HG03108 (cell line): Measurements from ENCODE around the gene SSX5.
"Not testable (repeated sequence)": the region's sequence is repeated elsewhere in the genome, so short reads cannot be mapped to it uniquely, and the experiment has no call there.

Source experiments
- ATAC-seq: cut with Tn5 transposase; IDR thresholded peaks from one replicate; pipeline ENCODE4 v1.9.1; 2021; ENCODE audit warnings: moderate library complexity; ENCODE audit not compliant: unreplicated experiment

The SSX5 gene, protein sequence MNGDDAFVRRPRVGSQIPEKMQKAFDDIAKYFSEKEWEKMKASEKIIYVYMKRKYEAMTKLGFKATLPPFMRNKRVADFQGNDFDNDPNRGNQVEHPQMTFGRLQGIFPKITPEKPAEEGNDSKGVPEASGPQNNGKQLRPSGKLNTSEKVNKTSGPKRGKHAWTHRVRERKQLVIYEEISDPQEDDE

DNA sequence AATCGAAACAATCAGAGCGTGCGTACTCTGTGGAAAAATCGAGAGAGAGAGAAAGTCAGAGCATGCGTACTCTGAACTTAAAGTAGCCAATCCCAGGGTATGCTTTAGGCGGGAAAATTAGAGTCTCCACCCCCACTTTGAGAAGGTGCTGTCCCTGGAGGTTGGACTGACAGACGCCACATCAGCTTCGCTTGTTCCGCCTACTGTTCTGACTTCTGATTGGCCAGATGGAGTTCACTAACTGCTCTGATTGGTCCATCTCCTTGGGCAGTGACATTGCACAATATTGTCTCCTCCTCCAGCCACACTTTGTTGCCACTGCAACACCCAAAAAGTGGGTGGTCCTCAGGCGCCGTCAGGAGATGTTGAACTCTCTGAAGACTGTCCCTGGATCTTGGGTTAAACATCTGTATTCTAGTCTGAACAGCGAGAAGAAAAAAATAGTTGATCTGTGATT is at the start of gene SSX5:
Gene SSX5 (minus strand): TSS at position 51 of the 457 bp plus-strand sequence. CDS start 1,437 bp downstream, outside the sequence.
- no peak for ATAC-seq

DNA sequence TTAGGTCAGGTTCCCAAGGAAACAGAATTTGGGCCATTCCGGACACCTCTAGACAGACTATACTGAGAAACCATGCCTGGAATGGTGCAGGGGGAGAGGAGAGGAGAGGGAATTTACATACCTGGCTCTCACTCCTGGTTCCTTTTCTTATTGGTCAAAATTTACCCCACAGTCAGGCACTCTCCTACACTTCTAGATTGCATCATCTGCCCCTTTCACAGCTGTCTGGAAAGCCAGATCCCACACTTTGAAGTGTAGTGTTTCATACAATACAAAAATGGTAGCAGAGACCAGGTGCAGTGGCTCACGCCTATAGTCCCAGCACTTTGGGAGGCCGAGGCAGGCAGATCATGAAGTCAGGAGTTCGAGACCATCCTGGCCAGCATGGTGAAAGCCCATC is 27.6 kb upstream of the SSX5 start:
- ATAC-seq: not testable (repeated sequence)

DNA sequence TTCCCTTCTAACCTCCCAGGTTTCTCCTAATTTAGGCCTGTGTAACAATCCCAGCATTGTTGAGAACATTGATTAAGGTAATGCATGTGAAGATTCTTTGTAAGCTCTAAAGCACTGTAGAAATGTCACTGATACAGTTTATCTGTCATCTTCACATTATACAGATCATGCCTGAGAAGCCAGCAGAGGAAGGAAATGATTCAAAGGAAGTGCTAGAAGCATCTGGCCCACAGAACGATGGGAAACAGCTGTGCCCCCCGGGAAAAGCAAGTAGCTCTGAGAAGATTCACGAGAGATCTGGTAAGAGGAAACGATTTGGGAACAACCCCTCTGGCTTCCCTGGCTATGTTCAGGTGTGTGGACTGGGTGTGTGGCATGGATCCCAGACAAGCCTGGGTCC is 17.7 kb upstream of the SSX5 start:
- not testable (repeated sequence) for ATAC-seq

DNA sequence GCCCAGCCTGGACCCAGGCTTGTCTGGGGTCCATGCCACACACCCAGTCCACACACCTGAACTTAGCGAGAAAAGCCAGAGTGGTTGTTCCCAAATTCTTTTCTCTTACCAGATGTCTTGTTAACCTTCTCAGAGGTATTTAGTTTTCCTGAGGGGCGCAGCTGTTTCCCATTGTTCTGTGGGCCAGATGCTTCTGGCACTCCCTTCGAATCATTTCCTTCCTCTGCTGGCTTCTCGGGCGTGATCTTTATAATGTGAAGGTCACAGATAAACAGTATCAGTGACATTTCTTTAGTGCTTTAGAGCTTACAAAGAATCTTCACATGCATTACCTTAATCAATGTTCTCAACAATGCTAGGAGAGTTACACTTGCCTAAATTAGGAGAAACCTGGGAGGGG is 6.6 kb downstream of the SSX5 start:
- not testable (repeated sequence) for ATAC-seq

DNA sequence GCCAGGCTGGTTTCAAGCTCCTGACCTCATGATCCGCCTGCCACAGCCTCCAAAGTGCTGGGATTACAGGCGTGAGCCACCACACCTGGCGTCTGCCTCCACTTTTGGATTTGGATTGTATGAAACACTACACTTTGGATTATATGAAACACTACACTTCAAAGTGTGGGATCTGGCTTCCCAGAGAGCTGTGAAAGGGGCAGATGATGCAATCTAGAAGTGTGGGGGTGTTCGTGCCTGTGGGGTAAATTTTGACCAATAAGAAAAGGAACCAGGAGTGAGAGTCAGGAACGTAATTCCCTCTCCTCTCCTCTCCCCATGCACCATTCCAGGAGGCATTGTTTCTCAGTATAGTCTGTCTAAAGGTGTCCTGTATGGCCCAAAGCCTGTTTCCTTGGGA is 14.7 kb downstream of the SSX5 start:
- ATAC-seq: not testable (repeated sequence)

DNA sequence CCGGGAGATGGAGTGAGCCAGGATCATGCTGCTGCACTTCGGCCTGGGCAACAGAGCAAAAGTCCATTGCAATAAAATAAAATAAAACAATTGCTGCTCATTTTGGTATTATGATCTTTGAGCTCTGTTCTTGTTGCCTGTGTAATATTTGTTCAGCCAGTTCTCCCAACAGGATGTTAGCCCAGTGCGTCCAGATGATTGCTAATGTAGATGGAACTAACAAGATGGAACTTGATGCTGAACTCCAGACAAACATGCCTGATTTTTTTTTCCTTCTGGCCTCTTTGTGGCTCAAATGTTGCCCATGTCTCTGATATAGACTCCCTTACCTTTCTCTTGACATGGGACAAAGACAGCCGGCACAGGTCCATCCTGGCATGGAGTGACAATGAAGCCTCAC is 15.8 kb downstream of the SSX5 start:
- no peak for ATAC-seq

DNA sequence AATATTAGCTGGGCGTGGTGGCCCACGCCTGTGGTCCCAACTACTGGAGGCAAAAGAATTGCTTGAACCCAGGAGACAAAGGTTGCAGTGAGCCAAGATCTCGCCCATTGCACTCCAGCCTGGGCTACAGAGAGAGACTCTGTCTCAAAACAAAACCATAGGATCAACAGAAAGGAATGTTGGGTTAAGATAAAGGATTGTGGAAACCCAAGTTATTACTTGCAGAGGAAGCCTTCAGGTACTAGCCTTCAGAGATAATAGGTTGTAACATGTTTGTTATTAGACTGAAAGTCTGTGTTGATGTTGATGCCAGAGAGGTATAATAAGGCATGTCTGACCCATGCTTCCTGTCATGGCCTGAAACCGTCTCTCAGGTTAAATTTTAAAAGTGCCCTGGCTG is 16.9 kb downstream of the SSX5 start:
- no peak for ATAC-seq

DNA sequence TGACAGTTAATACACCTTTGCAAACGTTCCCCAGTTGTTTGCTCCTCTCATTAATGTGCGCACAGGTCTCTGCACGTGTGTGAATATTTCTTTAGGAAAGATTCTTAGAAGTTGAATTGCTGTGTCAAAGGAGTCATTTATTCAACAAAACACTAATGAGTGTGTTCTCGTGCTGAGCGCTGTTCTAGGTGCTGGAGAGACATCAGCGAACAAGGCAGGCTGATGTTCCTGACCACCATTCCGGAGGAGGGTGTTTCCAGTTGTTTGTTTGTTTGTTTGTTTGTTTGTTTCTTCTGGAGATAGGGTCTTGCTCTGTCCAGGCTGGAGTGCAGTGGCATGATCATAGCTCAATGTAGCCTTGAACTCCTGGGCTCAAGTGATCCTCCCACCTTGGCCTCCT is 30.3 kb downstream of the SSX5 start:
- ATAC-seq: not testable (repeated sequence)

DNA sequence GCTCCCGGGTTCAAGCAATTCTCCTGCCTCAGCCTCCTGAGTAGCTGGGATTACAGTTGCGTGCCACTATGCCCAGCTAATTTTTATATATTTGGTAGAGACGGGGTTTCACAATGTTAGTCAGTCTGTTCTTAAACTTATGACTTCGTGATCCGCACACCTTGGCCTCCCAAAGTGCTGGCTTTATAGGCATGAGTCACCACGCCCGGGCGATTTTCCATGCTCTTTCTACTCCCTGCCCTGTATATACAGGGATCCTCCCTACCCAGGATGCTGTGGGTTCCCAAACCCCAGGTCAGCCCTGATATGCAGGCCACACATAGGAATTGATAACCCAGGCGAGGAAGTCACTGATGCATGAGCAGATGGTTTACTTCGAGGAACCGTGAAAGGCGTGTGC is 31.4 kb downstream of the SSX5 start:
- ATAC-seq: no peak

DNA sequence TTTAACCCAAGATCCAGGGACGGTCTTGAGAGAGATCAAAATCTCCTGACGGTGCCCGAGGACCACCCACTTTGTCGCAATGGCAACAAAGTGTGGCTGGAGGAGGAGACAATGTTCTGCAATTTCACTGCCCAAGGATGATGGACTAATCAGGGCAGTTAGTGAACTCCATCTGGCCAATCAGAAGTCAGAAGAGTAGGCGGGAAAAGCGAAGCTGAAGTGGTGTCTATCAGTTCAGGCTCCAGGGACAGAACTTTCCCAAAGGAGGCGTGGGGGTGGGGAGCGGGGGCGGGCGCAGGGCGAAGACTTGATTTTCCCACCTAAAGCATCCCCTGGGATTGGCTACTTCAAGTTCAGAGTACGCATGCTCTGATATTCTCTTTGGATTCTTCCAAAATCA is 40.6 kb downstream of the SSX5 start:
- ATAC-seq: no peak

DNA sequence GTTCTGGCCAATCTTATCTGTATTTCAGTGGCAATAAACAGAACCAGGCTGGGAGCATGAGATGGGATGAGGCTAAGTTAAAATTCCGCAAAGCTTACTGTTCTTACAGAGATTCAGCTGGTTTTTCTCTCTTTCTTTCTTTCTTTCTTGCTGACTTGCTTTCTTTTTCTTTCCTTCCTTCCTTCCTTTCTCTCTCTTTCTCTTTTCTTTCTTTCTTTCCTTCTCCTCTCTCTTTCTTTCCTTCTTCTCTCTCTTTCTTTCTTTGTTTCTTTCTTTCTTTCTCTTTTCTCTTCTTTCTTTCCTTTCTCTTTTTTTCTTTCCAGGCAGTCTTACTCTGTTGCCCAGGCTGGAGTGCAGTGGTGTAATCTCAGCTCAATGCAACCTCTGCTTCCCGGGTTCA is 41.8 kb downstream of the SSX5 start:
- no peak for ATAC-seq

DNA sequence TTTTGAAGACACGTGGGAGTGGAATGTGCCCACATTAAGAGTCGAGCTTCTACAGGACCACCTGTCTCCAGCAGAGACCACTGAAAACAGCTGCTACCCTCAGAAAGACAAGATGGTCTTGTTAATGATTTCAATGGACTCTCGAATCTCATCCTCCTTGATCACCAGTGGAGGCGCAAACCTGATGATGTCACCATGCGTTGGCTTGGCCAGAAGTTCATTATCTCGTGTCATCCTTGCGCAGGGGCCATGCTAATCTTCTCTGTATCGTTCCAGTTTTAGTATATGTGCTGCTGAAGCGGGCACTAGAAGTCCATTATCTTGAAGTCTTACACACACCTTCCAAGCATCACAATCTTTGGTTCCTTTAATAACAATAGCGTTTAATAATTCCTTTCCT is 42.8 kb downstream of the SSX5 start:
- no peak for ATAC-seq

DNA sequence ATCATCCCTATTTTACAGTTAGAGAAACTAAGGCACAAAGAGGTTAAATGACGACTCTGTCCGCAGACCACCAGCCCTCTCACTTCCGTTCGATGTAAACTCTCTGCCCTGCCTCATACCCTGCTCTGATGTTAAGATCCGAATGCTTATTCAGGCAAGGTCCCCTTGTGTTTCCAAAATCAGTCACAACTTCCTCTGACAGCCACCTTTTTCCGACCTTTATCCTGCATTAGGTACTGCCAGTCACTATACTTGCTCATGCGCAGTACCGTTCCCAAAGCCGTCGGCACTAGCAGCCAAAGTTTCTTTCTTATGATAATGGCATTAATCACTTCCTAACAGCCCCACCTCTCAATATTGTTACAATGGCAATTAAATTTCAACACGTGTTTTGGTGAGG is 53.9 kb downstream of the SSX5 start:
- ATAC-seq: not testable (repeated sequence)

DNA sequence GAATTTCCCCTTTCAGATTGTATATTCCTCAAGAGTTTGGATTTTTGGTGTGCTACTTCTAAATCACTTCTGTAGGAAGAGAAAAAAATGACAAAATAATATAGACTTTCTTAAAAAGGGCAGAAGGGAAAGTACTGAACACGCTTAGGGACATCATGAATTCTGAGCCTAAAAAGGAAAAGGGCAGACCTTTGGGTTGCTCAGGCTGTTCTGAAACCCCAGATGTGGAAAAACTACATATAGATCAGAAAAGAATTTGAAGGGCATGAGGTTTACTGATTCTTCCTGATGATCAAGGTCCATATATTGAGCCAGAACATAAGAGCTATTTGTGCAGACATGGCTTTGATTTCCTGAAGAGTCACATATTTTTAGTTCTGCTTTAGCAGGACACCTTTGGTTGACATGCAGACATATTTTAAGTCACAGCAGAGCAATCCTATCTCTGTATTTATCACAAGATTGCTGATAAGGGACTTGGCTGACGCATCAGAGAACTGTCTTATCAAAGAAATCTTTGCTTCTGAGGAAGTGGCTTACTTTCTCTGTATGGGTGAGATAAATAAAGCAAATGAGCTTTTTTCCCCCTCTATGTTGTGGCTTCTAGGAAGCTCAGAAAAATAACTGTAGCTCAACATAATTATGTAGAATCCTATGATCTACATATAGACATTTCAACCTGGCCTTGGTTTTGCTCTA is 54.6 kb downstream of the SSX5 start:
- not testable (repeated sequence) for ATAC-seq

DNA sequence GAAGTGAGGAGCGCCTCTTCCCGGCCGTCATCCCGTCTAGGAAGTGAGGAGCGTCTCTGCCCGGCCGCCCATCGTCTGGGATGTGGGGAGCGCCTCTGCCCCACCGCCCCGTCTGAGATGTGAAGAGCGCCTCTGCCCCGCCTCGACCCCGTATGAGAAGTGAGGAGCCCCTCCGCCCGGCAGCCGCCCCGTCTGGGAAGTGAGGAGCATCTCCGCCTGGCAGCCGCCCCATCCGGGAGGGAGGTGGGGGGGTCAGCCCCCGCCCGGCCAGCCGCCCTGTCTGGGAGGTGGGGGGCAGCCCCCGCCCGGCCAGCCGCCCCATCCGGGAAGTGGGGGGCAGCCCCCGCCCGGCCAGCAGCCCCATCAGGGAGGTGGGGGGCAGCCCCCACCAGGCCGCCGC is 57.5 kb downstream of the SSX5 start:
- not testable (repeated sequence) for ATAC-seq
